ENCODE data around the gene PNPLA4.

- no peak for TF ChIP-seq CTCF (IDR thresholded peaks at IDR 0.05; ENCODE audit: low read depth, low read length, missing input control)
- no peak for TF ChIP-seq JUND (IDR thresholded peaks at IDR 0.05)
- TF ChIP-seq EGR1 (IDR thresholded peaks at IDR 0.05; ENCODE audit: low read depth in 2 of 2) = no peak
These were observed 19.7 kb upstream of the PNPLA4 start for GRCh38 chrX:7946960-7947359.

All from liver (tissue), 3 donors.